ENCODE measurements around the gene DLK1. TPM values are rescaled to one million over a fixed set of nuclear protein-coding genes. Genes with fewer than 3 reads are reported as not detected.

DLK1 gene
- total RNA-seq, 1 experiment from 2014 or later = not detected

DNA sequence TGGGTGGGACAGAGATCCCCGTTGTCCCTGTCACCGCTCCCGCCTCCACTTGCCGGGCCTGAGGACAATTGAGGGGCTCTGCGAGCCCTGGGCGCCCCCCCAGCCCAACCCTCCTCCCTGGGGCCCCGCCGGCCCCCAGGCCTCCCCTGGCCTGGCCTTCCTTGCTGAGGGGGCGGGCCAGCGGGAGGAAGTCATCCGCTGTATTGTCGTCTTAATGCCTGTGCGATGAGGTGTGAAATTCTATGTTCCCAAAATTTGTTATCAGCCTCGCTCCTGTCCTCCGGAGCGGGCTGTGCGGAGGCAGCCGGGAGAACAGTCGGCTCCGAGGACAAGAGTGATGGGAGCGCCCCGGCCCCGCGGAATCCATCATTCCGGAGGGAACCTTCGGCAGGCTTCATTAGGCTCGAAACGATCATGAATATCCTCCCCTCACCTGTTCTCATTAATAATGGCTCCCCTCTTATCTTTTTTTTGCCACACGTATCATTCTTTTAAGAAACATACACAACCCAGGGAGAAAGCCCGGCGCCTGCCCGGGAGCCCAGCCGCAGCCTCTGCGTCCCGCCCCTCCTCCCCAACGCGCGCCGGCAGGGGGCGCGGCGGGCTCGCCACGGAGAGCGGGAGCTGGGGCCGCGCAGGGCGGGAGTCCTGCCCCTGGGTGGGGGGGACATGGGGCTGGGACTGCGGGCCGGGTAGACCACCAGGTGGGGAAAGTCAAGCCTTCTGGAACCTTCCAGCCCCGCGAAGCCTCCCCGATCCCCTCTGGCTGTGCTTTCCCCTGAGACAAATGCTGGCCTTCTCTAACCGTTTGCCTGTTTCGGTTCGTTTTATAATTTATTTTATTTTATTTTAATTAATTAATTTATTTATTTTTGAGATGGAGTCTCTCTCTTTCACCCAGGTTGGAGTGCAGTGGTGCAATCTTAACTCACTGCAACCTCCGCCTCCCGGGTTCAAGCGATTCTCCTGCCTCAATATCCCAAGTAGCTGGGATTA is 17.1 kb upstream of the DLK1 start:
- no peak for DNase-seq (ENCODE audit: low read depth)
- in situ Hi-C loops (cut with HindIII; ENCODE audit: low pct_unique_long_range_greater_than_20kb, low sequenced_read_pairs) = no loop called here

DNA sequence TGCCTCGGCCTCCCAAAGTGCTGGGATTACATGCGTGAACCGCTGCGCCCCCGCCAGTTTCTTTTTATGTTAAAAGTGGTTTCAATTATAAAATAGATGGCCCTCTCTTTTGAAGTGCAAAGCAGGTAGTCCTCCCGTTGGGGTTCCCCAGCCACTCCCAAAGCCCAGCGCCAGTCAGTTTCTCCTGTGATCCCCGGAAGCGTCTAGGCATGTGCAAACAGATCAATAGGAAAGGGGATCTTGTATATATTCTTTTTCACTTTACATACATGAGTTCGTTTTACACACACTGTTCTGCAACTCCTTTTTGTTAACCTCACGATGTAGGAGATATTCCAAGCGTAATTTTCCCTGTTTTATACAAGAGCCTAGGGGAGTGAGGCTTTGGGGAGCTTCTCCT is 16.3 kb upstream of the DLK1 start:
- no peak for DNase-seq (ENCODE audit: low read depth)
- in situ Hi-C loops (cut with HindIII; ENCODE audit: low pct_unique_long_range_greater_than_20kb, low sequenced_read_pairs) = no loop called here

DNA sequence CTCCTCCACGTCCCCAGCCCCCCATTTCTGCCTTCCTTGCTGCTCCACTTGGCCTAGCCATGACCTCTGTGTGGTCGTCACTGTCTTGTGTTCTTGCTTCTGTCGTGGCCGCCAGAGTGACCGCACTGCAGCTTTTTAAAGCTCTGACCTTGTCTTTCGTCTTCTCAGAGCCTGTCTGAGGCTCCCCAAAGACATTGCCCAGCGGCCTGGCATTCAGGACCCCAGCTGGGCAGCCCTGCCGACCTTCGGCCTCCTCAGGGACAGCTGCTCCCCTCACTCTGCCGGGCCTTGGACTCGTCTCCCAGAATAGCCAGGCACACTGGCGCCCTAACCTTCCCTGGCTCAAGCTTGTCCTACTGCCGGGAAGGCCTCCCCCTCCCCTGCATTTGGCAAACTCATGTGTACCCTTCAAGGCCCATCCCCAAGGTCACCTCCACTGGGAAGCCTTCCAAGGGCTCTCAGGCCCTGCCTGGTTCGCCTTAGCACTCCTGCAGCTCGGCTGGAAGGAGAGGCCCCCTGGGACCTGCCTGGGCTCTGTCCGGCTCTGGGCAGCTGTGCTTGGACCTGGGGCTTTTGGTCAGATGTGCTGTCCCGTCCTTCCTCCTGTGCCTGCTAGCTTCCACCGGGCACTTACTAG is 15.7 kb upstream of the DLK1 start:
- DNase-seq (ENCODE audit: low read depth) = no peak
- in situ Hi-C loops (cut with HindIII; ENCODE audit: low pct_unique_long_range_greater_than_20kb, low sequenced_read_pairs) = no loop called here

DNA sequence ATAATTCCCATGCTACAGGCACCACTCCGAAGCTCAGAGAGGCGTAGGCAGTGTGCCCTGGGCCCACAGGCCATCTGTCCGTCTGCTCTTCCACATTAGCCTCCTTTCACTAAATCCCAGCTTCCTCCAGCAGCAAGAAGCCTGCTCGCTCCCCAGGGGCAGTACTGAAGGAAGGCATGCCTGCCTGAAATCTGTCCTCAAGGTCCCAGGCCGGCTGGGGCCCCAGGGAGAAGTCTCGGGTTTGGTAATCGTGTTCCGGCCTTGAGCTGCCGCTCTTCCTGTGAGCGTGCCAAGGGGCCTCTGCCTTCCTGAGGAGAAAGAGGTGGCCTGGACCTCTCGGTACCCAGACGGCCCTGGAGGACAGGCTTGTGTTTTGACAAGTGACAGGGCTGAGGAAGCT is 15.2 kb upstream of the DLK1 start:
- DNase-seq (ENCODE audit: low read depth) = no peak
- in situ Hi-C loops (cut with HindIII; ENCODE audit: low pct_unique_long_range_greater_than_20kb, low sequenced_read_pairs) = no loop called here

DNA sequence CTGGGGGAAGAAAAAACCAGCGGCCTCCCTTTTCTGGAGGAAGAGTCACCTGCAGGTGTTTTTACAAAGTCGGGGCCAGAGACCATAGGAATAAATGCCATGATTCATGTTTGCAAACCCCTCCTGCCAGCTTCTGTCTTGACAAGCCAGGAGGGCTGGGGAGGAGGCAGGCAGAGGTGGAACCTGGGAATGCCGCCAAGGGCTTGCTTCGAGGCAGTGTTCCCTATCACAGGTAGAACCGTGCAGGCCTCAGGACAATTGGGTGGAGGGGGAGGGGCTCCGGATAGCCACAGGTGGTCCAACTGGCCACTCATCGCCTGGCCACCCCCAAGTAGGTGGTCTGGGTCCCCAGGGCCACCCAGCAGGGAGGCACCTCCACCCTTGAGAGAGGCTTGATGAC is 14.2 kb upstream of the DLK1 start:
- in situ Hi-C loops (cut with HindIII; ENCODE audit: low pct_unique_long_range_greater_than_20kb, low sequenced_read_pairs) = no loop called here
- DNase-seq (ENCODE audit: low read depth) = no peak

DNA sequence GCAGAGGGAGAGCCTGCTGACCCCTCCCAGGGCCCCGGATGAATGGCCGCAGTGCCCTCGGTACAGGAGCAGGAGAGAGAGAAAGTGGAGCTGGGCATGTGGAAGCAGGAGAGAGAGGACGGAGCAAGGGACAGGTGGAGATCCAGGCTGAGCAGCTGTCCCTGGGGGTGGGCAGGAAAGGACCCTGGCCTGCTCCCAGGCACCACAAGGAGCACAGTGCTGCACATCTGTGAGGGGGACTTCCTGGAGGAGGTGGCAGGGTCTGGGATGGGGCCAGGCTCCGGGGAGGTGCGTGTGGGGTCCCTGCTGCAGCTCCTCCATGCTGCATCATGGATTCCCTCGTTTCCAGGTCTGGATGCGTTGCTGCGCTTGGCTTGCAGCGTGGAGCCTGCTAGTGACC is 13.0 kb upstream of the DLK1 start:
- in situ Hi-C loops (cut with HindIII; ENCODE audit: low pct_unique_long_range_greater_than_20kb, low sequenced_read_pairs) = no loop called here
- DNase-seq (ENCODE audit: low read depth) = no peak

DNA sequence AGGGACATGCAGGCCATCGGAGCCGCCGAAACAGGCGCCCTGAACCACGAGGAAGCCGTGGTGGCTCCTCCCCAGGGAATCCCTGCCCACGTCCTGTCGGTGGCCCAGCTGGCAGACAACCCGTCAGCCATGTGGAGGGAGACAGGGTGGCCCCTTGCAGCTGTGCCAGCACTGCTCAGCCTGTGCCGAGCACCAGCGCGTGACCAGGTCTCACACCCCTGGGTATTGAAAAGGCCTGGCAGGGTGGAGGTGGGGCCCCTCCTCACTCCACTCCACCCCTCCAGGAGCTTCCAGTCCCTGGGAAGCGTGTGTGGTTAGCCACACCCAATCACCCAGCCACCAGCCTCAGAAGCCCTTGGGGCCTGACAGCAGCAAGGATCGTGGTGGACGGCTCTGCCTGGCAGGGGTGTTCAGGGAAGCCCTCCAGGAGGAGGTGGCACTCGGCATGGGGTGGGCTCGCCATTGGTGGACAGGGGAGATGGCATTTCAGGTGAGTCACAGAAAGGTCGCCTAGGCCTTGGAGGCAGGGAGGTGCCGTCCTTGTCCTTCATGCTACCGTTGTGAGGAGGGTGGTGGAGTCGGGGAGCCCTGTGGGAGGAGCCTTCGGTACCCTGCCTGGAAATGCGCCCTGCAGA is 12.3 kb upstream of the DLK1 start:
- DNase-seq (ENCODE audit: low read depth) = no peak
- in situ Hi-C loops (cut with HindIII; ENCODE audit: low pct_unique_long_range_greater_than_20kb, low sequenced_read_pairs) = no loop called here

DNA sequence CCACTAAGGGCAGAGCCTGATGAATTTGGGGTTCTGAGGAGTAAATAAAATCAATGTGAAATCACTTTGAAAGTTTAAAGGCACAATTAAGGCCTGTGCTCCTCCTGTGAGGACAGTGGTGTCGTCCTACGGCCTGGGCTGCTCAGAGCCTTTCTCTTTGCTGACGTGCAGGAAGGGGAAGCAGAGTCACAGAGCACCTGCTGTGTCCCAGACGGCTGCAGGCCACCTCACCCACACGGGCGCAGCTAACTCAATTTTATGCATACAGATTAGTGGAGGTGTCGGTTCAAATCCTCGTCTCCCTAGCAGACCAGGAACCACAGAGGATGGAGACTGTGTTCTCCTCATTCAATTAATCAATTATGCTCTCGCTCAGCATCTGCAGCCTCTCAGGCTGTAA is 11.4 kb upstream of the DLK1 start:
- in situ Hi-C loops (cut with HindIII; ENCODE audit: low pct_unique_long_range_greater_than_20kb, low sequenced_read_pairs) = no loop called here
- DNase-seq (ENCODE audit: low read depth) = no peak

DNA sequence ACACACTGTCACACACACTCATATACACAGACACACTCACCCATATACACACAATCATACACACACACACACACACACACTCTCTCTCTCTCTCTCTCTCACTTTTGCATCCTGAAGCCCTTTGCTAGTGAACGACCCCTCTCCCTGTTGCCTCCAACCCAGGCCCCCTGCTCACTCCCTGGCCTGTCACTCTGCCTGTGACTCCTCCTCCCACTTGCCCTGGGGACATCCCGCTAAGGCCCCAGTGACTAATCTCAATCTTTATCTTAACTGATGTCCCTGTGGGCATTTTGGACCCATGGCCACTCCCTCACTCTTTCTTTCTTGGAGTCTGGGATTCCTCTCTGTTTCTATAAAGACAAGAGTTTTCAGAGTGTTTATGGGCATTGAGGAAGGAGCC is 10.9 kb upstream of the DLK1 start:
- DNase-seq (ENCODE audit: low read depth) = no peak
- in situ Hi-C loops (cut with HindIII; ENCODE audit: low pct_unique_long_range_greater_than_20kb, low sequenced_read_pairs) = no loop called here

DNA sequence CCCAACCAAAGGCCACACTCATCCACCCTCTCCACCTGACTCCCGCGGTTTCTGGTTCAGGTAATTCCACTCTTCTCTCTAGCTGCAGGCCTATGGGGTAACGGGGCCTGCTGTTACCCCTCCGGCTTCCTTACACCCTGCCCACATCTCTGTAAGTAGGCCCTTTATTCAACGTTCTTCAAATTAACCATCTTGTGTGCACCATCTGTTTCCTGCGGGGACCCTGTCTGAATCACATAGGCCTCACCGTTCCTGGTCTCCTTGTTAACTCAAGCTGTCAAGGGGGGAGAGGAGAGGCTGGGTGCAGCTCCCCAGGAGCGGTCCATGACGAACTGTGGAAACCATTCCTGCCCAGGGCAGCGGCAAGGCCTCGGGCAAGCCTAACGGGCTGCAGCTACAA is 9.3 kb upstream of the DLK1 start:
- in situ Hi-C loops (cut with HindIII; ENCODE audit: low pct_unique_long_range_greater_than_20kb, low sequenced_read_pairs) = no loop called here
- DNase-seq (ENCODE audit: low read depth) = no peak

DNA sequence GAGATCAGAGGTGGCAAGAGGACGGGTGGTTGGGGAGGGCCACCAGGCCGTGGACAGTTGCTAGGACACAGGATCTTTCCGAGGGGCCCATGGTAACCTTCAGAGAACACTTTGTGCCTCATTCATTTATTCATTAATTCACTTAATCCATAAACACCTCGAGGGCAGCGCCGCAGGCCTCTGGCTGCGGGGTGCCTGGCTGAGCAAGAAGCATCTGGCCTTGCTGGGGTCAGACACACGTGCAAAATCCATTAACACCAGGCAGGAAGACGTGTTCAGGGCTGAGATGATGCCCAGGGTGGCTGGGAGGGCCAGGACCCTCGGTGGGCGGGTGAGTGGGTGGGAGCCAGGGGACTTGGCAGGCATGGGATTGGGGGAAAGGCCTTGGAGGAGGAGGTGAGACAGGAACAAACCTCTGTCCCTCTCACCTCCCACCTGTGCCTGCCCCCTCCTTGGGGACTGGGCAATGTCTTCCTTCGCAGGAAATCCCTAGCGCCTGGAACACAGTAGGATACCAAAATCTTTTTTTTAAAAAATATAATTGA is 6.6 kb upstream of the DLK1 start:
- in situ Hi-C loops (cut with HindIII; ENCODE audit: low pct_unique_long_range_greater_than_20kb, low sequenced_read_pairs) = no loop called here

DNA sequence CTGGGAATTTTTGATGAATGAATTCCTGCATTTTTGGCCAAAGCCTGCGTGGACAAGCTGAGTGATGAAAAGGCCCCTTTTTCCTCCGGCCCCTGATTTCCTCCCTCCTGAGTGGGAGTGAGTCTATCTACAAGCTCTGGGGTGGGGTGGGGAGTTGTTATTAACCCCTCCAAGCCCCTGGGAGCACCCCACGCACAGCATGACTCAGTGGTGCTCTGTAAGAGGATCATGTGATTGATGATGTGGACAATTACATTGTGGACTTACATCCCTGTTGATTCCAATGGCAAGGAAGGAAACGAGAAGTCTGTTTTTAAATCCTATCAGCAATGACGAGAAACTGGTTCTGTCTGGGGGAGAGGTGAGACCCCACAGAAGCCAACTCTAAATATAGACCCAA is 5.1 kb upstream of the DLK1 start:
- in situ Hi-C loops (cut with HindIII; ENCODE audit: low pct_unique_long_range_greater_than_20kb, low sequenced_read_pairs) = no loop called here
- no peak for DNase-seq (ENCODE audit: low read depth)

More for the DNA sequence above, 6.6 kb upstream of the DLK1 start:
- DNase-seq (ENCODE audit: low read depth) = no peak

DNA sequence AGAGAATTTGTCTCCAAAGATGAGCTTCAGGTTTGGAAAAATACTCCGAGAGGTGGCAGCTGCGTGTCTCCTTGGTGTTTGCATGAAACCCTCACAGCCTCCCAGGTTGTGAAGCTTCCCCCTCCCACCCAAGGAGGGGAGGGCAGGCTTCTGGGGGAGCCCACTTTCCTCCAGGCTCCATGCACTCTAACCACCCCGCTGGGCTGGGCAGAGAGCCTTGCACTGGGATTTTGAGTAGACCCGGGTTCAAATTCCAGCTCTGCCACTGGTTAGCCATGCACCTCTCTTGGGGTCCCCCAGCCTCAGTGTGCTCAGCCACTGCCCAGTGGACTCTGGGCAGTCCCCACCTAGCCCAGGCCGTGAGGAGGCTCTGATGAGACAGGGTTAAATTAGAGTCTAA is 4.3 kb upstream of the DLK1 start:
- no peak for DNase-seq (ENCODE audit: low read depth)
- in situ Hi-C loops (cut with HindIII; ENCODE audit: low pct_unique_long_range_greater_than_20kb, low sequenced_read_pairs) = no loop called here

DNA sequence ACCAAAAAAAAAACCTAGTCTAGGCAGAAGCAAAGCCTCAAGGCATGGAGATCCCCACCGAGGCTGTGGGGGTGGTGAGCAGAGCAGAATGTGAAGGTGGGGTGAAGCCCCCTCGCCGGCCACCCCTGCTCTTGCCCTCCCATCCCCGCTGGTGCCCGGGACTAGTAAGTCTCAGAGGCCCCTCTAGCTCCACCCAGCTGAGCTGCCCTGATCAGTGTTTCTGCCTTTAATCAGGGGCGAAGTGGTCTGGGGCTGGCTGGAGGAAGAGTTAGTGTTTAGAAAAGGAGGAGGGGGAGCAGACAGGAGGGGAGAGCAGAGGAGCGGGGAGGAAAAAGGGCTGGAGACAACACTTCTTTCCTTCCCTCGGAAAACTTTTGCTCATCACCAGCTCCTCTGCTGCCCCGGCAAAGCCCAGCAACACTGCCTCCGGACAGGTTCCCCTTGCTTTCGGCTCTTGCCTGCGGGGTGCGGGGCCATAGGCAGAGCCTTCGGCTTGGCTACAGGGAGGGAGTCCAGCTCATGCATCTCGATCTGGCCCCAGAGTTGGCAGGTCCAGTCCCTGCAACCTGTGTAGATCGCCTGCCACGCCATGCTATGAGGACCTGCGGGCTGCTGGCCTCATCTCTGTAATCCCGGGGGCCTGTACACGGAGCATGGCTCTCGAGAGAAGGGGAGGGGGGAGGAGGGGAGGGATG is 3.4 kb upstream of the DLK1 start:
- no peak for DNase-seq (ENCODE audit: low read depth)
- in situ Hi-C loops (cut with HindIII; ENCODE audit: low pct_unique_long_range_greater_than_20kb, low sequenced_read_pairs) = no loop called here

DNA sequence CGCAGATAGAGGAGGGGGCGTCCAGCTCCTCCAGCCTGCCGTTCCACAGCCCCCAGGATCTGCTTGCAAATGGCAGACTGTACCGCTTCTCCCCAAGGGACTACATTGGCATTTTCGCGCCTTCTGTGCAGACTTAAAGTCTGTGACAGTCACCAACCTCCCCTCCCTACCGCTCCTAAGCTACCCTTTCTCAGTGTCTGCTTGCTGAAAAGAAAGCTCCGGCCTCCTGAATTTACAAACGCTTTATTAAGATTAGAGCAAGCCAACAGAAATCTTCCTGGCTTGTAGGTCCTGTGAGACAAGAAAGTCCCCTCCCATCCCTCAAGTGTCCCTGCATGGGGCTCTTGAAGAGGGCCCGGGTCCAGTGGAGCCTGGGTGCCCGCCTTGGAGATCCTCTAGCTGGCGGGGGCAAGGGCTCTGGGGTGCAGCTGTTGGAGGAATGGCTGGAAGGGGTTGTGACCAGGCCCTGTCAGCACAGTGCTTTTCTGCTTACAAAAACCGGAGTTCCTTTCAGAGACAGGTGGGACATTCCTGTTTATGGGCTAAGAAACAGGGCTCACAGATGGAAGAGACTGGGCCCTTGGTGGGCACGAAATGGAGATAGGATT is 2.8 kb upstream of the DLK1 start:
- no peak for DNase-seq (ENCODE audit: low read depth)
- in situ Hi-C loops (cut with HindIII; ENCODE audit: low pct_unique_long_range_greater_than_20kb, low sequenced_read_pairs) = no loop called here

DNA sequence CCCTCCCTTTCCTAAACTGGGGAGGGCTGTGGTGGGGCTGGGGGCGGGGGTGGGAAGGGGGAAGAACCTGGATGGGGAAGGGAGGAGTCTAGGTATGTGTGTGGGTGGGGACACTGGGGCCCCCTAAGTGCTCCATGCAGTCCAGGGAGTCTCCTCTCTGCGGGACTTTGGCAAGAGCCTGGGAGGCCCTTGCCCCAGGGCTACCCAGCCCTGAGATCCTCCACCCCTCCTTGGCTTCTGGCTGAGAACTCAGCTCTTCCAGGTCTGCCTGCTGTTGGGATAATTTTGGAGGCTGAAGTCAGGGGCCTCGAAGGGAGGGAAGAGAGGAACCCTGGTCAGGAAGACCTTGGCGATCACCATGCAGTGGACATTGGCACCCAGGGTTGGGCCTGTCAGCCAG is 2.2 kb upstream of the DLK1 start:
- no peak for DNase-seq (ENCODE audit: low read depth)
- in situ Hi-C loops (cut with HindIII; ENCODE audit: low pct_unique_long_range_greater_than_20kb, low sequenced_read_pairs) = no loop called here

DNA sequence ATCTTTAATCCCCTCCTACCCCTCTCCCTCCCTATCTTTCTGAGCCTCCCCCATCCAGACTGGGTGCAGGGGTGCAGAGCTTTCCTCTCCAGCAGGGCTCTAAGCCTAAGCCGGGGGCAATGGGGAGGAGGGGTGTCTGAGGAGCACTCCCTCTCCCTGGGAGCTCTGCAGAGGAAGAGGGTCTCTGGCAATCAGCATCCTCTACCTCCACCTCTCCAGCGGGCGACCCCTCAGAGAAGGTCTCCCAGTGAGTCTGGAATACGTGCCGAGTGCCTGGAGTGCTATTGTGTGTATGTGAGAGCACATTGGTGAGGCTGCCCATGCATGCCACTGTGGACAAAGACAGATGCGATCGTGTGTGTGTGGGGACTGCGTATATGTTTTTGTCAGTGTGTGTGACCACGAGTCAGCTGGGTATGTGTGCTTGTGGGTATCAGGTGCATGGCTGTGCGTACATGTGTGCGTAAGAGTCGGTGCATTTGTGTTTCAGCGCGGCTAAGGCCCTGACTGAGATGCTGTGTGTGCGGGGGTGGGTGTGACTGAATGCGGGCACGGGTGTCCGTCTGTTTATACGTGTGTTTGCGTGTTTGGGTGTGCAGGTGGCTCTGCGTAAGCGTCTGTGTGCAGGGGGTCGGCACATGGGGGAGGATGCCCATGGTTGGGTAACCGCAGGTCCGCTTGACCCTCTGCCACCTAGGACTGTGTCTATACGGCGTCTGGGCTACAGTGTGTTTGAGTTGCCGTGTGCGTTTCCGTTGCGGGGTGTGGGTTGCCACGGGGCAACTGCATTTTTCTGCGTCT is 905 bp upstream of the DLK1 start:
- in situ Hi-C loops (cut with HindIII; ENCODE audit: low pct_unique_long_range_greater_than_20kb, low sequenced_read_pairs) = no loop called here
- no peak for DNase-seq (ENCODE audit: low read depth)

Measured in Caki2 (cell line).